HepG2 (cell line): ENCODE data around the gene KIAA1328. TPM values are rescaled to one million over a fixed set of nuclear protein-coding genes. Genes with fewer than 3 reads are reported as not detected.
A peak's percentile ranks its signal among the peaks of the same experiment; 100 is the strongest.

Experiments used
- ATAD3A ChIP-seq: sonication (generic); formaldehyde crosslinking; IDR thresholded peaks from 2 replicates; pipeline ENCODE4 v1.4.0; 2020; ENCODE audit warnings: missing genetic modification reagents
- BCL6 ChIP-seq: IDR thresholded peaks from 2 replicates; pipeline ENCODE4 v1.6.1; 2016; ENCODE audit warnings: missing genetic modification reagents, missing compliant biosample characterization
- HNRNPK ChIP-seq: fragments of 200-400 bp; formaldehyde crosslinking; IDR thresholded peaks from 2 replicates; pipeline ENCODE4 v1.6.1; 2018; ENCODE audit warnings: low read length, low read depth, moderate library complexity, mild to moderate bottlenecking; ENCODE audit not compliant: poor library complexity, severe bottlenecking
- JDP2 ChIP-seq: sonication (generic); formaldehyde crosslinking; IDR thresholded peaks from 2 replicates; pipeline ENCODE4 v1.8.1; 2022; ENCODE audit warnings: missing genetic modification reagents, borderline replicate concordance
- KAT8 ChIP-seq: IDR thresholded peaks from 2 replicates; pipeline ENCODE4 v1.6.1; 2016; ENCODE audit warnings: missing genetic modification reagents, missing compliant biosample characterization
- KDM3A ChIP-seq: IDR thresholded peaks from 2 replicates; pipeline ENCODE4 v1.6.1; 2018; ENCODE audit warnings: low read depth, missing compliant biosample characterization
- LCORL ChIP-seq, 2 experiments: fragments of 450-650 bp in 1 of 2; sonication (generic) in 1 of 2; formaldehyde crosslinking in 1 of 2; IDR thresholded peaks; 2 replicates each; pipeline versions ENCODE4 v1.5.0 to v1.6.1; 2017 to 2020; ENCODE audit warnings: antibody characterized with exemption in 1 of 2, missing genetic modification reagents in 1 of 2
- MLLT10 ChIP-seq: sonication (generic); formaldehyde crosslinking; IDR thresholded peaks from 2 replicates; pipeline ENCODE4 v1.4.0; 2020; ENCODE audit warnings: missing genetic modification reagents
- ZBTB42 ChIP-seq: sonication (generic); formaldehyde crosslinking; IDR thresholded peaks from 2 replicates; pipeline ENCODE4 v1.5.0; 2020; ENCODE audit warnings: mild to moderate bottlenecking, missing genetic modification reagents
- ZC3H13 ChIP-seq: sonication (generic); formaldehyde crosslinking; IDR thresholded peaks from 2 replicates; pipeline ENCODE4 v1.8.1; 2023; ENCODE audit warnings: mild to moderate bottlenecking, missing genetic modification reagents, moderate library complexity
- ZMYM2 ChIP-seq: sonication (generic); formaldehyde crosslinking; IDR thresholded peaks from 2 replicates; pipeline ENCODE4 v1.8.0; 2022; ENCODE audit warnings: mild to moderate bottlenecking, missing genetic modification reagents
- ZNF160 ChIP-seq: sonication (generic); formaldehyde crosslinking; IDR thresholded peaks from 2 replicates; pipeline ENCODE4 v1.8.0; 2022; ENCODE audit warnings: mild to moderate bottlenecking, inconsistent platforms, missing genetic modification reagents
- ZNF225 ChIP-seq: sonication (generic); formaldehyde crosslinking; IDR thresholded peaks from 2 replicates; pipeline ENCODE4 v1.4.0; 2020; ENCODE audit warnings: mild to moderate bottlenecking, missing genetic modification reagents
- ZNF329 ChIP-seq: sonication (generic); formaldehyde crosslinking; IDR thresholded peaks from 2 replicates; pipeline ENCODE4 v1.9.0; 2021; ENCODE audit warnings: low read depth, mild to moderate bottlenecking, missing genetic modification reagents
- ZNF569 ChIP-seq: sonication (generic); formaldehyde crosslinking; IDR thresholded peaks from 2 replicates; pipeline ENCODE4 v1.5.0; 2020; ENCODE audit warnings: mild to moderate bottlenecking, missing genetic modification reagents, moderate library complexity, borderline replicate concordance
- ZNF589 ChIP-seq: sonication (generic); formaldehyde crosslinking; conservative IDR thresholded peaks from 2 replicates; pipeline ENCODE4 v1.8.0; 2022; ENCODE audit warnings: mild to moderate bottlenecking, moderate library complexity, missing genetic modification reagents
- ZNF598 ChIP-seq: sonication (generic); formaldehyde crosslinking; IDR thresholded peaks from 2 replicates; pipeline ENCODE4 v1.5.1; 2020; ENCODE audit warnings: mild to moderate bottlenecking, missing genetic modification reagents, borderline replicate concordance
- ZNF652 ChIP-seq: IDR thresholded peaks from 2 replicates; pipeline ENCODE4 v1.6.1; 2016; ENCODE audit warnings: low read depth, borderline replicate concordance
- polyA plus RNA-seq, 8 experiments: library from polyadenylated mRNA; depleted of rRNA in 3 of 8; stranded (reverse) in 7 of 8; unstranded in 1 of 8; fragments of >200 nt; fragmentation: Illumina TruSeq in 4 of 8; extraction: Trizol in 4 of 8; gene quantifications; 2 replicates each; pipeline versions ENCODE4 v1.2.1 to v1.2.3, GENCODE V29; 2011 to 2016; ENCODE audit warnings: low read depth in 4 of 8, missing spikeins in 1 of 8, mixed read lengths in 1 of 8; ENCODE audit not compliant: insufficient read depth in 1 of 8
- total RNA-seq, 5 experiments: library from RNA; depleted of rRNA; stranded (reverse); fragments of >200 nt; fragmentation: Illumina TruSeq; extraction: Trizol; gene quantifications; 2 replicates each; pipeline ENCODE4 v1.2.3, GENCODE V29; 2016; ENCODE audit warnings: low read depth in 1 of 5
- TF ChIP-seq, protein P1 (sequence below): IDR thresholded peaks from 2 replicates; pipeline ENCODE4 v1.6.1; 2016; ENCODE audit warnings: low read depth, missing genetic modification reagents, missing compliant biosample characterization
- TF ChIP-seq, protein P2 (sequence below): sonication (generic); formaldehyde crosslinking; IDR thresholded peaks from 2 replicates; pipeline ENCODE4 v1.4.0; 2020; ENCODE audit warnings: mild to moderate bottlenecking, missing genetic modification reagents
- TF ChIP-seq, protein P3 (sequence below): sonication (generic); formaldehyde crosslinking; IDR thresholded peaks from 2 replicates; pipeline ENCODE4 v1.5.0; 2020; ENCODE audit warnings: missing genetic modification reagents

Gene KIAA1328
- total and polyA plus RNA-seq, 2 of the 13 experiments (the other 11 are each of a cell fraction or from before 2014, with no cell fraction given) = 4.1 to 6.0 TPM

DNA sequence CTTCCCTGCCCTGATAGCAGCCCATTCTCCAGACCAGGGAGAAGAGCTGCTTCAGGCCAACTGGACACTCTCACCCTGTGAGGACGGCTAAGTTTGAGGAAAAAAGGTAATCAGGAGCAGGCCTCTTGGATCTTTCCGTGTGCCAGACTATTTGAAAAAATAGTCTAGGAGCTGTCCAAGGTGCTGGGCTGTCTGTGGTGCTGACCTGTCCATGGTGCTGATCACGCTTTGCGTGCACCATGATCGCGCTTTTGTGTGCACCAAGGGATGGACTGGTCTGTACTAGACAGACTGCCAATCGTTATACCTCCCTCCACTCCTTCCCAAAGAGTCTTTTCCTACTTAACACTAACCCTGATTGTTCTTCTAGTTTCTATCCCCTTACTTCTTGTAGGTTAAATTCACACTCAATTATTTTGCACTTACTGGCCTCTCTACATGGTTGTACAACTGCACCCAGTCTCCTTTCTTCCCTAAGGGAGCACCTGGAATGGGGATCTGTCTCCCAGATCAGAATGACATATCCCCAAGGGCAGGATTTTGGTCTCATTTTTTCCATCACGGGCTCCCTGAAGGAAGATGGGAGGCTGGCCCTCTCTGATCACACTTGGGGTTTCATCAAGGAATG is 441.2 kb downstream of the KIAA1328 start (continued):
- TF ChIP-seq KAT8 (CRISPR knock-in tag) (peak; percentile 95), LCORL (IDR thresholded peaks at IDR 0.05) (no peak), LCORL (CRISPR knock-in tag; IDR thresholded peaks at IDR 0.05) (peak; percentile 81), ZBTB42 (CRISPR knock-in tag) (peak; percentile 99), ZC3H13 (CRISPR knock-in tag) (peak; percentile 99), ZMYM2 (CRISPR knock-in tag) (no peak), ZNF589 (CRISPR knock-in tag) (peak; percentile 100), ZNF160 (CRISPR knock-in tag) (peak; percentile 99), BCL6 (CRISPR knock-in tag) (peak; percentile 94), ZNF225 (peak; percentile 100; the same call in 1 of the 2 replicates), JDP2 (CRISPR knock-in tag) (peak; percentile 99), MLLT10 (CRISPR knock-in tag) (peak; percentile 99), ZNF569 (CRISPR knock-in tag) (peak; percentile 99; the same call in 1 of the 2 replicates), KDM3A (CRISPR knock-in tag) (peak; percentile 100), ZNF329 (CRISPR knock-in tag) (peak; percentile 97), ZNF598 (peak; percentile 99; the same call in 1 of the 2 replicates), ZNF652 (CRISPR knock-in tag) (peak; percentile 85), ATAD3A (CRISPR knock-in tag) (peak; percentile 100), HNRNPK (no peak)
- TF ChIP-seq, protein P1, sequence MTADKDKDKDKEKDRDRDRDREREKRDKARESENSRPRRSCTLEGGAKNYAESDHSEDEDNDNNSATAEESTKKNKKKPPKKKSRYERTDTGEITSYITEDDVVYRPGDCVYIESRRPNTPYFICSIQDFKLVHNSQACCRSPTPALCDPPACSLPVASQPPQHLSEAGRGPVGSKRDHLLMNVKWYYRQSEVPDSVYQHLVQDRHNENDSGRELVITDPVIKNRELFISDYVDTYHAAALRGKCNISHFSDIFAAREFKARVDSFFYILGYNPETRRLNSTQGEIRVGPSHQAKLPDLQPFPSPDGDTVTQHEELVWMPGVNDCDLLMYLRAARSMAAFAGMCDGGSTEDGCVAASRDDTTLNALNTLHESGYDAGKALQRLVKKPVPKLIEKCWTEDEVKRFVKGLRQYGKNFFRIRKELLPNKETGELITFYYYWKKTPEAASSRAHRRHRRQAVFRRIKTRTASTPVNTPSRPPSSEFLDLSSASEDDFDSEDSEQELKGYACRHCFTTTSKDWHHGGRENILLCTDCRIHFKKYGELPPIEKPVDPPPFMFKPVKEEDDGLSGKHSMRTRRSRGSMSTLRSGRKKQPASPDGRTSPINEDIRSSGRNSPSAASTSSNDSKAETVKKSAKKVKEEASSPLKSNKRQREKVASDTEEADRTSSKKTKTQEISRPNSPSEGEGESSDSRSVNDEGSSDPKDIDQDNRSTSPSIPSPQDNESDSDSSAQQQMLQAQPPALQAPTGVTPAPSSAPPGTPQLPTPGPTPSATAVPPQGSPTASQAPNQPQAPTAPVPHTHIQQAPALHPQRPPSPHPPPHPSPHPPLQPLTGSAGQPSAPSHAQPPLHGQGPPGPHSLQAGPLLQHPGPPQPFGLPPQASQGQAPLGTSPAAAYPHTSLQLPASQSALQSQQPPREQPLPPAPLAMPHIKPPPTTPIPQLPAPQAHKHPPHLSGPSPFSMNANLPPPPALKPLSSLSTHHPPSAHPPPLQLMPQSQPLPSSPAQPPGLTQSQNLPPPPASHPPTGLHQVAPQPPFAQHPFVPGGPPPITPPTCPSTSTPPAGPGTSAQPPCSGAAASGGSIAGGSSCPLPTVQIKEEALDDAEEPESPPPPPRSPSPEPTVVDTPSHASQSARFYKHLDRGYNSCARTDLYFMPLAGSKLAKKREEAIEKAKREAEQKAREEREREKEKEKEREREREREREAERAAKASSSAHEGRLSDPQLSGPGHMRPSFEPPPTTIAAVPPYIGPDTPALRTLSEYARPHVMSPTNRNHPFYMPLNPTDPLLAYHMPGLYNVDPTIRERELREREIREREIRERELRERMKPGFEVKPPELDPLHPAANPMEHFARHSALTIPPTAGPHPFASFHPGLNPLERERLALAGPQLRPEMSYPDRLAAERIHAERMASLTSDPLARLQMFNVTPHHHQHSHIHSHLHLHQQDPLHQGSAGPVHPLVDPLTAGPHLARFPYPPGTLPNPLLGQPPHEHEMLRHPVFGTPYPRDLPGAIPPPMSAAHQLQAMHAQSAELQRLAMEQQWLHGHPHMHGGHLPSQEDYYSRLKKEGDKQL (CRISPR knock-in tag) = peak; percentile 95
- TF ChIP-seq, protein P2, sequence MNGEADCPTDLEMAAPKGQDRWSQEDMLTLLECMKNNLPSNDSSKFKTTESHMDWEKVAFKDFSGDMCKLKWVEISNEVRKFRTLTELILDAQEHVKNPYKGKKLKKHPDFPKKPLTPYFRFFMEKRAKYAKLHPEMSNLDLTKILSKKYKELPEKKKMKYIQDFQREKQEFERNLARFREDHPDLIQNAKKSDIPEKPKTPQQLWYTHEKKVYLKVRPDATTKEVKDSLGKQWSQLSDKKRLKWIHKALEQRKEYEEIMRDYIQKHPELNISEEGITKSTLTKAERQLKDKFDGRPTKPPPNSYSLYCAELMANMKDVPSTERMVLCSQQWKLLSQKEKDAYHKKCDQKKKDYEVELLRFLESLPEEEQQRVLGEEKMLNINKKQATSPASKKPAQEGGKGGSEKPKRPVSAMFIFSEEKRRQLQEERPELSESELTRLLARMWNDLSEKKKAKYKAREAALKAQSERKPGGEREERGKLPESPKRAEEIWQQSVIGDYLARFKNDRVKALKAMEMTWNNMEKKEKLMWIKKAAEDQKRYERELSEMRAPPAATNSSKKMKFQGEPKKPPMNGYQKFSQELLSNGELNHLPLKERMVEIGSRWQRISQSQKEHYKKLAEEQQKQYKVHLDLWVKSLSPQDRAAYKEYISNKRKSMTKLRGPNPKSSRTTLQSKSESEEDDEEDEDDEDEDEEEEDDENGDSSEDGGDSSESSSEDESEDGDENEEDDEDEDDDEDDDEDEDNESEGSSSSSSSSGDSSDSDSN = peak; percentile 57; the same call in 1 of the 2 replicates
- TF ChIP-seq, protein P3, sequence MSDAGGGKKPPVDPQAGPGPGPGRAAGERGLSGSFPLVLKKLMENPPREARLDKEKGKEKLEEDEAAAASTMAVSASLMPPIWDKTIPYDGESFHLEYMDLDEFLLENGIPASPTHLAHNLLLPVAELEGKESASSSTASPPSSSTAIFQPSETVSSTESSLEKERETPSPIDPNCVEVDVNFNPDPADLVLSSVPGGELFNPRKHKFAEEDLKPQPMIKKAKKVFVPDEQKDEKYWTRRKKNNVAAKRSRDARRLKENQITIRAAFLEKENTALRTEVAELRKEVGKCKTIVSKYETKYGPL (CRISPR knock-in tag) = peak; percentile 100
- TF ChIP-seq, all 625 proteins: peak for 522
